MM.1S (cell line): ENCODE data around the gene LAMC1.

ENCODE experiments used
- DNase-seq: peaks from one replicate; pipeline ENCODE4 v3.0.0-alpha.2; 2015
- H2AFZ ChIP-seq: fragments of 300-600 bp; sonication (generic); 2 replicates; pipeline ENCODE4 v1.6.0; 2016; ENCODE audit warnings: antibody characterized with exemption, low read length
- H3F3A ChIP-seq: fragments of 300-600 bp; sonication (generic); 2 replicates; pipeline ENCODE4 v1.6.1; 2016; ENCODE audit warnings: mild to moderate bottlenecking, antibody characterized with exemption, low read length, moderate library complexity, mixed read lengths; ENCODE audit not compliant: insufficient read depth
- H3K27ac ChIP-seq: fragments of 300-600 bp; sonication (generic); 2 replicates; pipeline ENCODE4 v1.5.1; 2016; ENCODE audit warnings: mild to moderate bottlenecking, low read length
- H3K27me3 ChIP-seq: fragments of 300-600 bp; sonication (generic); replicated peaks from 2 replicates; pipeline ENCODE4 v1.6.0; 2016; ENCODE audit warnings: low read length; ENCODE audit not compliant: insufficient read depth
- H3K36me3 ChIP-seq: fragments of 300-600 bp; sonication (generic); replicated peaks from 2 replicates; pipeline ENCODE4 v1.6.1; 2016; ENCODE audit warnings: mild to moderate bottlenecking, low read length, mixed read lengths; ENCODE audit not compliant: insufficient read depth
- H3K4me1 ChIP-seq: fragments of 300-600 bp; sonication (generic); 2 replicates; pipeline ENCODE4 v1.6.1; 2016; ENCODE audit warnings: low read length, mixed read lengths
- H3K4me2 ChIP-seq: fragments of 300-600 bp; sonication (generic); 2 replicates; pipeline ENCODE4 v1.6.0; 2016; ENCODE audit warnings: low read depth, low read length
- H3K4me3 ChIP-seq: fragments of 300-600 bp; sonication (generic); 2 replicates; pipeline ENCODE4 v1.5.1; 2016; ENCODE audit warnings: low read length, mixed read lengths
- H3K79me2 ChIP-seq: fragments of 300-600 bp; sonication (generic); 2 replicates; pipeline ENCODE4 v1.6.1; 2016; ENCODE audit warnings: mixed run types, low read length, mixed read lengths
- H3K9ac ChIP-seq: fragments of 300-600 bp; sonication (generic); 2 replicates; pipeline ENCODE4 v1.6.1; 2016; ENCODE audit warnings: low read length, mixed read lengths
- H3K9me2 ChIP-seq: fragments of 300-600 bp; sonication (generic); replicated peaks from 2 replicates; pipeline ENCODE4 v1.6.1; 2016; ENCODE audit warnings: mild to moderate bottlenecking, low read length, mixed read lengths; ENCODE audit not compliant: insufficient read depth
- H3K9me3 ChIP-seq: fragments of 300-600 bp; sonication (generic); replicated peaks from 2 replicates; pipeline ENCODE4 v1.6.1; 2016; ENCODE audit warnings: mild to moderate bottlenecking, low read length, mixed read lengths; ENCODE audit not compliant: insufficient read depth
- H4K20me1 ChIP-seq: fragments of 300-600 bp; sonication (generic); 2 replicates; pipeline ENCODE4 v1.6.1; 2016; ENCODE audit warnings: mild to moderate bottlenecking, low read length, moderate library complexity, mixed read lengths; ENCODE audit not compliant: insufficient read depth
- EZH2 ChIP-seq: fragments of 300-600 bp; sonication (generic); optimal IDR thresholded peaks from 2 replicates; pipeline ENCODE3; 2017; ENCODE audit warnings: low read depth, mild to moderate bottlenecking, antibody characterized with exemption, low read length, mixed read lengths
- EZH2phosphoT487 ChIP-seq: fragments of 300-600 bp; sonication (generic); IDR thresholded peaks from 2 replicates; pipeline ENCODE4 v1.6.1; 2018; ENCODE audit warnings: antibody characterized with exemption, low read length
- TF ChIP-seq, protein P1 (sequence below): fragments of 300-600 bp; sonication (generic); IDR thresholded peaks from 2 replicates; pipeline ENCODE4 v1.5.1; 2016; ENCODE audit warnings: antibody characterized with exemption, low read length, mixed read lengths

LAMC1 gene

GRCh38 chr1:183039330-183039729 is 16.1 kb downstream of the LAMC1 start:
- H3K4me2 ChIP-seq: no peak overlapping the region
- H3K9ac ChIP-seq: no peak overlapping the region
- no peaks in the 10 kb centered on the region for H3K9me2 ChIP-seq
- H3K4me3 ChIP-seq: no peak overlapping the region
- no peak for DNase-seq
- no peaks in the 10 kb centered on the region for H3K9me3 ChIP-seq
- no peaks in the 10 kb centered on the region for H3K36me3 ChIP-seq
- no peak for TF ChIP-seq EZH2phosphoT487
- TF ChIP-seq, protein P1, sequence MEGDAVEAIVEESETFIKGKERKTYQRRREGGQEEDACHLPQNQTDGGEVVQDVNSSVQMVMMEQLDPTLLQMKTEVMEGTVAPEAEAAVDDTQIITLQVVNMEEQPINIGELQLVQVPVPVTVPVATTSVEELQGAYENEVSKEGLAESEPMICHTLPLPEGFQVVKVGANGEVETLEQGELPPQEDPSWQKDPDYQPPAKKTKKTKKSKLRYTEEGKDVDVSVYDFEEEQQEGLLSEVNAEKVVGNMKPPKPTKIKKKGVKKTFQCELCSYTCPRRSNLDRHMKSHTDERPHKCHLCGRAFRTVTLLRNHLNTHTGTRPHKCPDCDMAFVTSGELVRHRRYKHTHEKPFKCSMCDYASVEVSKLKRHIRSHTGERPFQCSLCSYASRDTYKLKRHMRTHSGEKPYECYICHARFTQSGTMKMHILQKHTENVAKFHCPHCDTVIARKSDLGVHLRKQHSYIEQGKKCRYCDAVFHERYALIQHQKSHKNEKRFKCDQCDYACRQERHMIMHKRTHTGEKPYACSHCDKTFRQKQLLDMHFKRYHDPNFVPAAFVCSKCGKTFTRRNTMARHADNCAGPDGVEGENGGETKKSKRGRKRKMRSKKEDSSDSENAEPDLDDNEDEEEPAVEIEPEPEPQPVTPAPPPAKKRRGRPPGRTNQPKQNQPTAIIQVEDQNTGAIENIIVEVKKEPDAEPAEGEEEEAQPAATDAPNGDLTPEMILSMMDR: no peak
- TF ChIP-seq EZH2: no peak
- peaks cover 6% of the 10 kb centered on the region for H3K27me3 ChIP-seq
- H3K79me2 ChIP-seq: no peaks in the 10 kb centered on the region
- H3K27ac ChIP-seq: no peak overlapping the region
- H4K20me1 ChIP-seq: no peaks in the 10 kb centered on the region
- no peak overlapping the region for H2AFZ ChIP-seq
- no peaks in the 10 kb centered on the region for H3F3A ChIP-seq
- H3K4me1 ChIP-seq: peaks cover 7% of the 10 kb centered on the region; the same call in 1 of the 2 replicates

GRCh38 chr1:183039985-183040447 is 16.8 kb downstream of the LAMC1 start:
- Histone ChIP-seq H2AFZ (no peak overlapping the region), H3K9ac (no peak overlapping the region), H3K9me3 (no peaks in the 10 kb centered on the region), H3K27ac (no peak overlapping the region), H3K27me3 (no peaks in the 10 kb centered on the region; the same call in 1 of the 2 replicates), H3K9me2 (no peaks in the 10 kb centered on the region), H3K4me1 (peaks cover 7% of the 10 kb centered on the region; the same call in 1 of the 2 replicates), H3K4me2 (no peak overlapping the region), H3K79me2 (no peaks in the 10 kb centered on the region), H3F3A (no peaks in the 10 kb centered on the region), H3K36me3 (no peaks in the 10 kb centered on the region), H4K20me1 (no peaks in the 10 kb centered on the region), H3K4me3 (no peak overlapping the region)
- TF ChIP-seq EZH2: no peak
- TF ChIP-seq, protein P1: no peak
- no peak for TF ChIP-seq EZH2phosphoT487
- no peak for DNase-seq

- no peak for DNase-seq
- Histone ChIP-seq H4K20me1 (no peaks in the 10 kb centered on the region), H3K36me3 (no peaks in the 10 kb centered on the region), H3K27me3 (no peaks in the 10 kb centered on the region; the same call in 1 of the 2 replicates), H3K9me3 (no peaks in the 10 kb centered on the region), H3K4me2 (no peak overlapping the region), H3K27ac (no peak overlapping the region), H3F3A (no peaks in the 10 kb centered on the region), H3K4me1 (peaks cover 7% of the 10 kb centered on the region; the same call in 1 of the 2 replicates), H3K79me2 (no peaks in the 10 kb centered on the region), H3K4me3 (no peak overlapping the region), H3K9me2 (no peaks in the 10 kb centered on the region), H3K9ac (no peak overlapping the region), H2AFZ (no peak overlapping the region)
- no peak for TF ChIP-seq EZH2phosphoT487
- TF ChIP-seq, protein P1: no peak
- TF ChIP-seq EZH2: no peak
These were observed 17.3 kb downstream of the LAMC1 start for GRCh38 chr1:183040547-183040971.
